Vagina (tissue), 2 donors: ENCODE results near the gene DDX4. TPM values are rescaled to one million over a fixed set of nuclear protein-coding genes. Genes with fewer than 3 reads are reported as not detected.

Experiments used
- DNase-seq, 2 donors: peaks; one replicate each; pipeline ENCODE4 v3.0.0-alpha.2; 2017; ENCODE audit errors: extremely low spot score in 2 of 2
- H3K27ac ChIP-seq: fragments of 200-600 bp; sonication (generic); one replicate; pipeline ENCODE4 v1.5.1; 2019
- H3K27me3 ChIP-seq: fragments of 200-600 bp; sonication (generic); one replicate; pipeline ENCODE4 v1.5.1; 2019
- H3K36me3 ChIP-seq, 2 donors: fragments of 200-600 bp; sonication (generic); one replicate each; pipeline ENCODE4 v1.5.1; 2017 to 2019
- H3K4me1 ChIP-seq: fragments of 200-600 bp; sonication (generic); one replicate; pipeline ENCODE4 v1.5.1; 2019
- H3K4me3 ChIP-seq, 2 donors: fragments of 200-600 bp; sonication (generic); 1 replicate in 1 of 2; 2 replicates in 1 of 2; pipeline ENCODE4 v1.5.1; 2016 to 2019
- H3K9me3 ChIP-seq: fragments of 200-600 bp; sonication (generic); one replicate; pipeline ENCODE4 v1.5.1; 2019
- CTCF ChIP-seq, 3 experiments: fragments of 450-650 bp in 2 of 3; fragments of 200-600 bp in 1 of 3; sonication (generic) in 1 of 3; IDR thresholded peaks; one replicate each; pipeline ENCODE4 v1.5.1; 2017 to 2019; ENCODE audit warnings: antibody characterized with exemption in 3 of 3, mild to moderate bottlenecking in 2 of 3, moderate library complexity in 2 of 3
- POLR2A ChIP-seq, 2 donors: fragments of 450-650 bp; IDR thresholded peaks; one replicate each; pipeline ENCODE4 v1.6.1; 2017; ENCODE audit warnings: antibody characterized with exemption in 2 of 2, mild to moderate bottlenecking in 2 of 2, moderate library complexity in 2 of 2
- POLR2AphosphoS5 ChIP-seq, 2 donors: sonication (generic); formaldehyde crosslinking; IDR thresholded peaks; one replicate each; pipeline ENCODE4 v1.9.0; 2017; ENCODE audit warnings: antibody characterized with exemption in 2 of 2, mild to moderate bottlenecking in 2 of 2, low read depth in 1 of 2; ENCODE audit not compliant: insufficient read depth in 1 of 2
- intact Hi-C: fragments of 100-400 bp; cut with DNase I; formaldehyde crosslinking; loops from one replicate; pipeline ENCODE4 v1.15.1; 2023
- total RNA-seq: library from RNA; depleted of rRNA; stranded (reverse); fragments of >200 nt; gene quantifications from one replicate; pipeline ENCODE4 v1.2.3, GENCODE V29; 2016

DDX4 gene
- total RNA-seq, 1 donor from 2014 or later: not detected

GRCh38 chr5:55848783-55849182 lies 110.9 kb downstream of the DDX4 start:
- H3K27ac ChIP-seq: no peak overlapping the region
- H3K36me3 ChIP-seq: no peaks in the 10 kb centered on the region
- no peak for DNase-seq
- H3K4me1 ChIP-seq: no peaks in the 10 kb centered on the region
- TF ChIP-seq POLR2A (IDR thresholded peaks at IDR 0.05) (no peak), CTCF (IDR thresholded peaks at IDR 0.05) (no peak), POLR2AphosphoS5 (IDR thresholded peaks at IDR 0.05; ENCODE audit: insufficient read depth in 1 of 2, low read depth in 1 of 2) (no peak)
- no peaks in the 10 kb centered on the region for H3K9me3 ChIP-seq
- H3K27me3 ChIP-seq: no peaks in the 10 kb centered on the region
- no peak overlapping the region for H3K4me3 ChIP-seq
- intact Hi-C loops: loop anchor here (10.0 kb wide), 1 partner anchor 1764 kb away; no protein-coding TSS in a partner anchor

GRCh38 chr5:55850839-55851674 lies 113.2 kb downstream of the DDX4 start, which contains the start of gene IL31RA:
IL31RA (plus strand) TSS chr5:55851357; CDS start chr5:55851571, 214 bp downstream.
- H3K27ac ChIP-seq: no peak within 1 kb of the TSS
- H3K4me1 ChIP-seq: no peaks in the 10 kb centered on the region
- intact Hi-C loops: no loop called here
- no peak within 1 kb of the TSS for H3K4me3 ChIP-seq
- H3K36me3 ChIP-seq: no peaks in the 10 kb centered on the region
- TF ChIP-seq POLR2A (IDR thresholded peaks at IDR 0.05) (no peak), POLR2AphosphoS5 (IDR thresholded peaks at IDR 0.05; ENCODE audit: insufficient read depth in 1 of 2, low read depth in 1 of 2) (no peak), CTCF (IDR thresholded peaks at IDR 0.05) (no peak)
- no peak for DNase-seq
- no peaks in the 10 kb centered on the region for H3K9me3 ChIP-seq
- no peaks in the 10 kb centered on the region for H3K27me3 ChIP-seq

GRCh38 chr5:55851675-55851979 lies 113.8 kb downstream of the DDX4 start:
- H3K4me3 ChIP-seq: no peak overlapping the region
- intact Hi-C loops: no loop called here
- no peak for DNase-seq
- no peaks in the 10 kb centered on the region for H3K4me1 ChIP-seq
- H3K27ac ChIP-seq: no peak overlapping the region
- H3K27me3 ChIP-seq: no peaks in the 10 kb centered on the region
- H3K9me3 ChIP-seq: no peaks in the 10 kb centered on the region
- H3K36me3 ChIP-seq: no peaks in the 10 kb centered on the region
- no peak for TF ChIP-seq POLR2A (IDR thresholded peaks at IDR 0.05)
- no peak for TF ChIP-seq POLR2AphosphoS5 (IDR thresholded peaks at IDR 0.05; ENCODE audit: insufficient read depth in 1 of 2, low read depth in 1 of 2)
- no peak for TF ChIP-seq CTCF (IDR thresholded peaks at IDR 0.05)

- no peak for DNase-seq
- H3K9me3 ChIP-seq: no peaks in the 10 kb centered on the region
- H3K4me1 ChIP-seq: no peaks in the 10 kb centered on the region
- H3K4me3 ChIP-seq: no peak overlapping the region
- H3K36me3 ChIP-seq: no peaks in the 10 kb centered on the region
- no peak for TF ChIP-seq CTCF (IDR thresholded peaks at IDR 0.05)
- no peak for TF ChIP-seq POLR2AphosphoS5 (IDR thresholded peaks at IDR 0.05; ENCODE audit: insufficient read depth in 1 of 2, low read depth in 1 of 2)
- no peak for TF ChIP-seq POLR2A (IDR thresholded peaks at IDR 0.05)
- H3K27ac ChIP-seq: no peak overlapping the region
- intact Hi-C loops: no loop called here
- H3K27me3 ChIP-seq: no peaks in the 10 kb centered on the region
These were observed 114.6 kb downstream of the DDX4 start for GRCh38 chr5:55852503-55852902.

GRCh38 chr5:55853041-55853670 lies 115.3 kb downstream of the DDX4 start:
- H3K36me3 ChIP-seq: no peaks in the 10 kb centered on the region
- no peak for TF ChIP-seq CTCF (IDR thresholded peaks at IDR 0.05)
- no peak for TF ChIP-seq POLR2A (IDR thresholded peaks at IDR 0.05)
- no peak for TF ChIP-seq POLR2AphosphoS5 (IDR thresholded peaks at IDR 0.05; ENCODE audit: insufficient read depth in 1 of 2, low read depth in 1 of 2)
- no peak for DNase-seq
- no peaks in the 10 kb centered on the region for H3K4me1 ChIP-seq
- no peaks in the 10 kb centered on the region for H3K9me3 ChIP-seq
- no peaks in the 10 kb centered on the region for H3K27me3 ChIP-seq
- no peak overlapping the region for H3K4me3 ChIP-seq
- no peak overlapping the region for H3K27ac ChIP-seq
- intact Hi-C loops: no loop called here
